ENCODE data around the gene DBP. TPM values are rescaled to one million over a fixed set of nuclear protein-coding genes. Genes with fewer than 3 reads are reported as not detected.
A peak's percentile ranks its signal among the peaks of the same experiment; 100 is the strongest.
"Not testable (repeated sequence)": the region's sequence is repeated elsewhere in the genome, so short reads cannot be mapped to it uniquely, and the experiment has no call there.

Gene DBP, protein sequence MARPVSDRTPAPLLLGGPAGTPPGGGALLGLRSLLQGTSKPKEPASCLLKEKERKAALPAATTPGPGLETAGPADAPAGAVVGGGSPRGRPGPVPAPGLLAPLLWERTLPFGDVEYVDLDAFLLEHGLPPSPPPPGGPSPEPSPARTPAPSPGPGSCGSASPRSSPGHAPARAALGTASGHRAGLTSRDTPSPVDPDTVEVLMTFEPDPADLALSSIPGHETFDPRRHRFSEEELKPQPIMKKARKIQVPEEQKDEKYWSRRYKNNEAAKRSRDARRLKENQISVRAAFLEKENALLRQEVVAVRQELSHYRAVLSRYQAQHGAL
- 23.9 and 24.4 TPM in 2 replicates for total RNA-seq (2014; rRNA removed; shearing (Covaris generic))

GRCh38 chr19:48636859-48637448 is at the start of gene DBP:
Gene DBP (minus strand): TSS chr19:48637379. CDS start chr19:48636994, 385 bp downstream.
- Histone ChIP-seq H3K27ac (peak within 1 kb of the TSS; percentile 88), H3K9me3 (replicated peaks) (no peaks in the 10 kb centered on the region), H3K36me3 (no peaks in the 10 kb centered on the region), H3K4me3 (peak within 1 kb of the TSS; percentile 57), H3K27me3 (no peaks in the 10 kb centered on the region), H3K4me1 (peaks cover 26% of the 10 kb centered on the region)
- no peak for DNase-seq

GRCh38 chr19:48686637-48687036 is 49.5 kb upstream of the DBP start:
- peaks cover 32% of the 10 kb centered on the region for H3K4me1 ChIP-seq
- H3K27ac ChIP-seq; H3K4me3 ChIP-seq; H3K36me3 ChIP-seq; DNase-seq; H3K27me3 ChIP-seq; H3K9me3 ChIP-seq (replicated peaks): not testable (repeated sequence)

- Histone ChIP-seq H3K4me3 (no peak overlapping the region), H3K27me3 (no peaks in the 10 kb centered on the region), H3K27ac (no peak overlapping the region), H3K9me3 (replicated peaks) (no peaks in the 10 kb centered on the region), H3K36me3 (peaks cover 6% of the 10 kb centered on the region; the same call in 1 of the 2 replicates), H3K4me1 (peaks cover 37% of the 10 kb centered on the region)
- DNase-seq = peak; percentile 45 to 70
Measured at GRCh38 chr19:48686088-48686487, 48.9 kb upstream of the DBP start.

DNA sequence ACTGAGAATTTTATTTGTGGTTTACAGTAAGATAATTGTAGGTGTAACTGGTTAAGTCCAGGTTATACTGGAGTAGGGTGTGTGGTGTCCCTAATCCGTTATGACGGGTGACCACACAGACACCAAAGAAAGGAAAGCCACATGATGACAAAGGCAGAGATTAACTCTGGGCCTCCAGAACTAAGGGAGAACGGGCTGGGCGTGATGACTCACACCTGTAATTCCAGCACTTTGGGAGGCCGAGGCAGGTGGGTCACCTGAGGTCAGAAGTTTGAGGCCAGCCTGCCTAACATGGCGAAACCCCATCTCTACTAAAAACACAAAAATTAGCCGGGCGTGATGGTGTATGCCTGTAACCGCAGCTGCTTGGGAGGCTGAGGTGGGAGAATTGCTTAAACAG is 48.4 kb upstream of the DBP start:
- peaks cover 41% of the 10 kb centered on the region for H3K4me1 ChIP-seq
- H3K27me3 ChIP-seq = no peaks in the 10 kb centered on the region
- no peaks in the 10 kb centered on the region for H3K9me3 ChIP-seq (replicated peaks)
- DNase-seq = peak; percentile 27 to 51
- H3K27ac ChIP-seq = no peak overlapping the region
- H3K4me3 ChIP-seq = no peak overlapping the region
- peaks cover 9% of the 10 kb centered on the region; the same call in 1 of the 2 replicates for H3K36me3 ChIP-seq

- peaks cover 11% of the 10 kb centered on the region; the same call in 1 of the 2 replicates for H3K36me3 ChIP-seq
- no peak overlapping the region for H3K4me3 ChIP-seq
- no peaks in the 10 kb centered on the region for H3K27me3 ChIP-seq
- H3K27ac ChIP-seq = no peak overlapping the region
- no peaks in the 10 kb centered on the region for H3K9me3 ChIP-seq (replicated peaks)
- H3K4me1 ChIP-seq = peaks cover 44% of the 10 kb centered on the region
- no peak for DNase-seq
Measured at GRCh38 chr19:48683349-48683748, 46.2 kb upstream of the DBP start.

- Histone ChIP-seq H3K4me3 (no peak overlapping the region), H3K9me3 (replicated peaks) (no peaks in the 10 kb centered on the region), H3K27ac (peak overlapping the region; percentile 51), H3K27me3 (no peaks in the 10 kb centered on the region), H3K4me1 (peaks cover 40% of the 10 kb centered on the region), H3K36me3 (peaks cover 11% of the 10 kb centered on the region; the same call in 1 of the 2 replicates)
- DNase-seq = peak; percentile 91 to 94
Measured at GRCh38 chr19:48681127-48681470, 43.9 kb upstream of the DBP start.

GRCh38 chr19:48680436-48681126 is 43.4 kb upstream of the DBP start:
- Histone ChIP-seq H3K27ac (peak overlapping the region; percentile 51), H3K4me1 (peaks cover 41% of the 10 kb centered on the region), H3K4me3 (no peak overlapping the region), H3K27me3 (no peaks in the 10 kb centered on the region), H3K36me3 (peaks cover 11% of the 10 kb centered on the region; the same call in 1 of the 2 replicates), H3K9me3 (replicated peaks) (no peaks in the 10 kb centered on the region)
- no peak for DNase-seq

DNA sequence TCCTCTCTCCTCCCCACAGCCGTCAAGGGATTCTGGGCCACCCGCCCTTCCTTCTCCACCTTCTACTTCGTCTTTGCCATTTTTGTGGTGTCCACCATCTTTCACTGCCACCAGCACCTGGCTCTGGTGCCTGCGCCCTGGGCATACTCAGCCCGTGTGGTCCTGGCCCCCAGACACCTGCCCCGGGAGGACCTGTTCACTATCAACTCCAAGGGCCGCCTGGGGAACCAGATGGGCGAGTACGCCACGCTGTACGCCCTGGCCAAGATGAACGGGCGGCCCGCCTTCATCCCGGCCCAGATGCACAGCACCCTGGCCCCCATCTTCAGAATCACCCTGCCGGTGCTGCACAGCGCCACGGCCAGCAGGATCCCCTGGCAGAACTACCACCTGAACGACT is 42.8 kb upstream of the DBP start:
- Histone ChIP-seq H3K36me3 (peaks cover 11% of the 10 kb centered on the region; the same call in 1 of the 2 replicates), H3K4me1 (peaks cover 38% of the 10 kb centered on the region)
- H3K27ac ChIP-seq; H3K4me3 ChIP-seq; H3K9me3 ChIP-seq (replicated peaks); DNase-seq; H3K27me3 ChIP-seq: not testable (repeated sequence)

- H3K4me1 ChIP-seq = peaks cover 27% of the 10 kb centered on the region
- no peak for DNase-seq
- no peaks in the 10 kb centered on the region for H3K9me3 ChIP-seq (replicated peaks)
- no peak overlapping the region for H3K27ac ChIP-seq
- H3K4me3 ChIP-seq = no peak overlapping the region
- peaks cover 11% of the 10 kb centered on the region; the same call in 1 of the 2 replicates for H3K36me3 ChIP-seq
- no peaks in the 10 kb centered on the region for H3K27me3 ChIP-seq
Measured at GRCh38 chr19:48678201-48678600, 41.0 kb upstream of the DBP start.

DNA sequence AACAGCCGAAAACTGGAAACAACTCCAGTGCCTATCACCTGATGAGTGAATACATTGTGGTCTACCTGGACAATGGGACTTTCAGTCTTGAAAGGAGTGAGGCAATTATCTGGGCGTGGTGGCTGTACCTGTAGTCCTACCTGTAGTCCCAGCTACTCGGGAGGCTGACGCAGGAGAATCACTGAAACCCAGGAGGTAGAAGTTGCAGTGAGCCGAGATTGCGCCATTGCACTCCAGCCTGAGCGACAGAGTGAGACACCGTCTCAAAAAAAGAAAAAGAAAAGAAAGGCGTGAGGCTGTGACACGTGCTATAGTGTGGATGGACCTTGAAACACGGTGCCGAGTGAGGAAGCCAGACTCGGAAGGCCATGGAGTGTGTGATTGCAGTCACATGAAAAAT is 39.7 kb upstream of the DBP start:
- no peak for DNase-seq
- H3K4me1 ChIP-seq = peaks cover 24% of the 10 kb centered on the region
- no peaks in the 10 kb centered on the region for H3K27me3 ChIP-seq
- H3K27ac ChIP-seq = no peak overlapping the region
- peaks cover 5% of the 10 kb centered on the region; the same call in 1 of the 2 replicates for H3K36me3 ChIP-seq
- H3K9me3 ChIP-seq (replicated peaks) = no peaks in the 10 kb centered on the region
- H3K4me3 ChIP-seq = no peak overlapping the region

GRCh38 chr19:48676487-48676886 is 39.3 kb upstream of the DBP start:
- H3K27me3 ChIP-seq = no peaks in the 10 kb centered on the region

GRCh38 chr19:48674921-48675824 is 38.0 kb upstream of the DBP start:
- no peaks in the 10 kb centered on the region for H3K9me3 ChIP-seq (replicated peaks)
- DNase-seq = peak; percentile 92 to 97
- H3K36me3 ChIP-seq = peaks cover 4% of the 10 kb centered on the region; the same call in 1 of the 2 replicates
- H3K4me1 ChIP-seq = peaks cover 17% of the 10 kb centered on the region
- H3K27ac ChIP-seq = peak overlapping the region; percentile 69
- H3K4me3 ChIP-seq = peak overlapping the region; percentile 65
- no peaks in the 10 kb centered on the region for H3K27me3 ChIP-seq

More at GRCh38 chr19:48676487-48676886, 39.3 kb upstream of the DBP start:
- peaks cover 20% of the 10 kb centered on the region for H3K4me1 ChIP-seq
- H3K27ac ChIP-seq = no peak overlapping the region
- H3K4me3 ChIP-seq = no peak overlapping the region
- H3K36me3 ChIP-seq = peaks cover 5% of the 10 kb centered on the region; the same call in 1 of the 2 replicates
- no peaks in the 10 kb centered on the region for H3K9me3 ChIP-seq (replicated peaks)
- no peak for DNase-seq

DNA sequence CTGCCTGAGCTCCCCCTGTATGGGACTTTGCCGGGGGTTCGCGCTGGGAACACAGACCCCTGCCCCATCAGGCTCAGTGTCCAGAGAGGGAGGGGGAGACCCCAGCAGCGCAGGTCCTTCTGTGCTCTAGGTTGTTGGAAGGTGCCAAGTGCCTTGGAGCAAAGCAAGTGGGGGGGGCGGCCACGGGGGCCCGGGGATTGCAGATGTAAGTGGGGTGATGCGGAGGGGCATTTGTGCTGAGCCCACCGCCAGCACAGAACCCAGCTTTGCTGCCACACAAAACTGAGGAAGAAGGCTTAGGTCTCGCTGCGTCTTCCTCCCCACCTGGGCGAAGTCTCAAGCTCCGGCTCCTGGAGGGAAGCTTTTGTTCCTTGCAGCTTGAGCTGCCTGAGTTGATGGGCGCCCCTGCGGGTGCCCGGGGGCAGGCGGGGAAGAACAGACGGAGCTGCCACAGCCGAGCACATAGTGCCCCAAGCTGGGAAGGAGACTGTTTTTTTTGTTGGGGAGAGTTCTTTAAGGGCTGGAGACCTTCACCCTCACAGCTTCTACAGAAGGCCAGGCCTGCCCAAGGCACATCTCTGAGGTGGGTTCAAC is 37.1 kb upstream of the DBP start:
- Histone ChIP-seq H3K27ac (peak overlapping the region; percentile 69; the same call in 1 of the 2 replicates), H3K27me3 (no peaks in the 10 kb centered on the region), H3K36me3 (peaks cover 4% of the 10 kb centered on the region), H3K9me3 (replicated peaks) (no peaks in the 10 kb centered on the region), H3K4me1 (peaks cover 17% of the 10 kb centered on the region), H3K4me3 (peak overlapping the region; percentile 65)
- DNase-seq = no peak
